ENCODE measurements around the gene SGSM2.
A peak's percentile ranks its signal among the peaks of the same experiment; 100 is the strongest.

Gene SGSM2

GRCh38 chr17:2387086-2388019 lies 50.1 kb downstream of the SGSM2 start:
- no peak for DNase-seq (ENCODE audit: low read depth)

- no peak for DNase-seq (ENCODE audit: low read depth)
Measured at GRCh38 chr17:2388020-2388682, 50.9 kb downstream of the SGSM2 start.

DNA sequence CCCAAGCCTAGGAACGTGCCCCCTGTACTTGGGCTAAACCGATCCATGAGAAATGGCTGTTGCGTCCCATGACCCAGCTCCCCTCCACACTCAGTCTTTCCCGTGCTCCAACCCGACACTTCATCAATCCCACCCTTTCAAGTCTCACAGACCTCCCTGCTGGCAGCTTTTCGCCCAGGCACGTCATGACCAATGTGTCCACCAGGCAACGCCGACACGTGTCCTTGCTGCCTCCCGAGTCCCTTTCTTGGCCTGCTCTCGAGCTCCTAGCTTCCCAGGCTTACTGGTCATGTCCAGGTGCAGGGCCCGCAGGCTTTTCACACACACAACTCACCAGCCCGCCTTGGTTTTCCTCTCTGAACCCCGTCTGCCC lies 51.4 kb downstream of the SGSM2 start:
- DNase-seq (ENCODE audit: low read depth): no peak

DNA sequence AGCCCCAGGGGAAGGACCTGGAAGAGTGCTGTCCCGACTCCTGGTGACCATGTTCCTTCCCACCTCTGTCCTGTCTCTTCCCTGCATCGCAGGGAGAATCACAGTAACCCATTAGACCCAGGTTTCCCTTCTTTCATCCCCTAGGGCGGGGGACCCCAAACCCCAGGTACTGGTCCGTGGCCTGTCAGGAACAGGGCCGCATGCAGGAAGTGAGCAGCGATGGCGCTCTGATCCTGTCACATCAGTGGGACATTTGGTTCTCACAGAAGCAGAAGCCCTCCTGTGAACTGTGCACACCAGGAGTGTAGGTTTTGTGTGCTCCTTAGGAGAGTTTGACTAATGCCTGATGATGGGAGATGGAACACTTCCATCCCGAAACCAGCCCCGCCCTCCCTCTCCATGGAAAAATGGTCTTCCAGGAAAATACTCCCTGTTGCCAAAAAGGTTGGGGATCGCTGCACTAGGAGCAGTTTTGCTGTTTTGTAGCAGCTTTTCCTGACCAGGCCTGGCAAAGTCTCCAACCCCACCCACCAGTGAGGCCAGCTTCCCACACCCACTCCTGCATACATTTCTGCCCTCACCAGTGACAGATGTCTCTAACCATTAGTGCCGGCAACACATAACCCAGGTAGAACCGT lies 53.0 kb downstream of the SGSM2 start:
- no peak for DNase-seq (ENCODE audit: low read depth)

DNA sequence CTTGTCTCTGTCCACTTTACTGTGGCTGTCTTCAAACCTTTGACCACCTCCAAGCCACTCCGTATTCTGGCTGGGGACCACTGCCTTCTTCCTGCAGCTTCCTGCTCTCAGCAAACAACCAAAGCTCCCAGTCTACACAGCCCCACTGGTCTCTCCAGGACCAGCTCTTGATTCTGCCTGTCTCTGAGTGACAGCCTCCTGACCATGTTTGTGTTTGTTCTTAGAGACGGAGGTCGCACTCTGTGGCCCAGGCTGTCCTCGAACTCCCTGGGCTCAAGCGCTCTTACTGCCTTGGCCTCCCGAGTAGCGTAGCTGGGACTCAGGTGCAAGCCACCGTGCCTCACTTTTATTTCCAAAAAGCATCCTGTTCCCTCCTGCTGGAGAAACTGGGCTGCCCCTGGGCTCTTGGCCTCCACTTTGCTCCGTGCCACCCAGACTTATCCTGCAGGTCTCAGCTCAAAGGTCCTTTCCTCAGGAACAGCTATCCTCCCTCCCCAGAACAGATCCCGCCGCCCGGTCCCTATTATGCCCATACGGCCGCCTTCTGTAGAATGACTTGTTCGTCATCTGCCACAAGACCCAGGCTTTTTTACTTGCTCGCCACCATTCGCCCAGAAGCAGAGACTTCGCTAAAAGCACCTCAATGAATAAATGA lies 54.4 kb downstream of the SGSM2 start:
- DNase-seq (ENCODE audit: low read depth): no peak

DNA sequence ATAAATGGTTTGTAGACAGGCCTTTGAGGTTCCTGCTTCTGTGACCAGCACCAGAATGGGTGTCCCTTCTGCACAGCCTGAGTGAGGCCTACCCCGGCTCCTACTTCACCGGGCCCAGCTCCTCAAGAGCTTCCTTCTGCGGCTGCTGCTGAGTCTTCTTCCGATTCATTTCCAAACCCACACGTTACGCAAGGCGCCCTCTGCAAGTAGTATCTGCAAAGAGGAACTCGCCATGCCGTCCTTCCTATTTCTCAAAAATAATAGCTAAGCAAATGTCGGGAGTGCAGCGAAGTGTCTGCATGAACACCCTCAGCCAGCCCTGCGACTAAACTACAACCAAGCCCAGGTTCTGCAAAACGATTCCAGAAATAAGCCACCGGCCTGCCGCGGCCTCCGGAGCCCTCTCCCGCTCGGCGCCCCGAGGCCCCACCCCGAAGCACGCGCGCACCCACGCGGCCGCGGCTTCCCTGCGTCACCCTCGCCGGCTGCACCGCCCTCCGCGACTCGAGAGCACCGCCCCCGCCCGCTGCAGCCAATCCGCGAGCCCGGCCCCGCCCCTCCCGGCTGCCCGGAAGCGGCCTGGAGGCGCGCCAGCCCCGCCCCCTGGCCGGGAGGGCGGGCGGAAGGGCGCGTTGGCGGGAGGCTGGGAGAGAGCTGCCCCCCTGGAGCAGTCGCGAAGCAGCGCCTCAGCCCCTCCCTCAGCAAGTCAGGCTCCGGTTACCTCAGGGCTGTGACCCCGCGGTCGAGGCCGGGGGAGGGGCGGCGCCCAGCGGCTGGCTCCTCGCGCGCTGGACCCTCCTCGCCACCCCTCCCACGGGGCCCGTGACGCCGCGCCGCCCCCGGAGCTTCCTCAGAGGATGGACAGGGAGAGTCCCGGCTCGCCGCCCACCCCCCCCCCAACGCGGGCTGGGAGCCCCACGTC lies 55.2 kb downstream of the SGSM2 start:
- DNase-seq (ENCODE audit: low read depth): peak; percentile 66

DNA sequence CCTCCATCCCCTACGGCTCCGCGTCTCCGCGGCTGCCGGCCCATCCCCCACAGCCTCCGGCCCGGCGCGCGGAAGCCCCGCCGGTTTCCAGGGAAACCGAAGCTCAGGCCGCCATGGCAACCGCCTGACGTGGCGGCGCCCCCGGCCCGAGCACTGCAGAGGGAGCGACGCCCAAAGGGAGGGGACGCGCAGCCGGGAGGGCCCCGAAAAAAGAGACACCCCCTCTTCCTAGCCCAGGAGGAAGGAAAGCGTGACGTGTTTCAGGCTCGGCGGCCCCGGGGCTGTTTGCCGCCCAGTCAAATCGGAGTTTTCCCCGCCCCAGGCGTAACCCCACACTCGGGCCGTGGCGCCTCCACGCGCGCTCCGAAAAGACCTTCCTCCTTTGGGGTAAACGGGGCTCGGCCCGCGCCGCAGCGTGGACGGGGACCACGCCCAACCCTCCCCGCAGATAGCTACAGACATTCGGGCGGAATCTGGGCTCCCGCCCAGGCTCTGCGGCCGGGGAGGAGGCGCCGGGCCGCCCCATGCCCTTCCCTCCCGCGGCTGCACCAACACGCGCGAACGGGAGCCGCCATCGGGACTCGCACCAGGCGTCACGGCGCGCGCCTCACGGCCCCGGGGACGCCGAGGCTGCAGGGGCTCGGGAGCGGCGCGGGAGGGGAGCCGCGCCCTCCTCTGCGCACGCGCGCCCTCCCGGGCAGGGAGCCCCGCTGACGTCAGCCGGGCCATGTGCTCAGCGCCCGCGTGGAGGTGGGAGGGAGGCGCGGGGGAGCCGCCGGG lies 56.1 kb downstream of the SGSM2 start:
- DNase-seq (ENCODE audit: low read depth): peak; percentile 41

DNA sequence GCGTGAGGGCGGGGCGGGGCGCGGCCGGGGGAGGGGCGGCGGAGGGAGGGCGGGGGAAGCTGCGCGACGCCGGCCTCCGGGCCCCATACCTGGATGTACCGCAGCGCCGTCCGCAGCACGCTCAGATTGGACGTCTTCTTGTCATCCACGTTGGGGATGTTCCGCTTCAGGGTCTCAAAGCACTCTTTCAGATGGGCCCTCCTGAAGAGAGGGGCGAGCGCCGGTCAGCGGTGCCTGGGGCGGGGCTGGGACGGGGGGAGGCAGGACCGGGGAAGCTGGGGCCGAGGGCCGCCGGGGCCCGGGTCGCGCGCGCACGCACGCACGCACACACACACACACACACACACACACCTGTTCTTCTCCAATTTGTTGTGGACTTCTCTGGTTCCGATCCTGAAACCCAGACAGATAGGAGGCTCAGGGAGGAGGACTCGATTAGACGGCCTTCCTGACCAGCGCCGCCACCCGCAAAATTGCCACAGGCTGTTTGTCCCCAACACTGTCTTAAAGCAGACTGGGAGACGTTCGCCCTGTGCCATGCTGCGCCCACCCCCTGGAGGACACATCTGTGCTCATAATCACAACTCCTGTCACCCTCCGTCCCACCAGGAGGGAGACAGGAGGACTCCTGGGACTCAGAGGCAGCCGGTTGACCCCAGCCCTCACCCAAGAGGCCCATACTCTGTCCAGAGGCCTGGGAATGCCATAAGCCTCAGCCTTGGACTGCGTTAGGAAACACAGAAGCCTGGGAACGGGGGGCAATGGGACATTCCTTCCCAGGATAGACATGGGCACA lies 56.9 kb downstream of the SGSM2 start:
- DNase-seq (ENCODE audit: low read depth): no peak

DNA sequence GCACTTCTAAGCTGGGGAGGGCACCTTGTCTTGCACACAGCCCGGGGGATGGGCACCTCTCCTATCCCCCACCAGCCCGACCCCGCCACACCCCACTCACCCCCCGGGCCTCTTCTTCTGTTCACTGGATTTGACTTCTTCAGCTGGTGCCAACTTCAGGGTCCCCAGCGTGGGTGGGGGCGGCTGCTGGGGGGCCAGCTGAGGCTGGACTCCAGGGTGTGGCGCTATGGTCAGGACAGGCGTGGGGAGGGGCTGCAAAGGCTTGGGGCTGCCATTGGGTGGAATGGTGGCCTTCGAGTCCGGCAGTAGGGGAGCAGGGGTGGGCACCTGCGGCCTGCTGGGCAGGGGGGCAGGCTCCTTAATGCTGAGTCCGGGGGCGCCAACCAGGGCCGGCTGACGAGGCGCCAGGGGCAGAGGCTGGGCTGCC lies 57.5 kb downstream of the SGSM2 start:
- no peak for DNase-seq (ENCODE audit: low read depth)

DNA sequence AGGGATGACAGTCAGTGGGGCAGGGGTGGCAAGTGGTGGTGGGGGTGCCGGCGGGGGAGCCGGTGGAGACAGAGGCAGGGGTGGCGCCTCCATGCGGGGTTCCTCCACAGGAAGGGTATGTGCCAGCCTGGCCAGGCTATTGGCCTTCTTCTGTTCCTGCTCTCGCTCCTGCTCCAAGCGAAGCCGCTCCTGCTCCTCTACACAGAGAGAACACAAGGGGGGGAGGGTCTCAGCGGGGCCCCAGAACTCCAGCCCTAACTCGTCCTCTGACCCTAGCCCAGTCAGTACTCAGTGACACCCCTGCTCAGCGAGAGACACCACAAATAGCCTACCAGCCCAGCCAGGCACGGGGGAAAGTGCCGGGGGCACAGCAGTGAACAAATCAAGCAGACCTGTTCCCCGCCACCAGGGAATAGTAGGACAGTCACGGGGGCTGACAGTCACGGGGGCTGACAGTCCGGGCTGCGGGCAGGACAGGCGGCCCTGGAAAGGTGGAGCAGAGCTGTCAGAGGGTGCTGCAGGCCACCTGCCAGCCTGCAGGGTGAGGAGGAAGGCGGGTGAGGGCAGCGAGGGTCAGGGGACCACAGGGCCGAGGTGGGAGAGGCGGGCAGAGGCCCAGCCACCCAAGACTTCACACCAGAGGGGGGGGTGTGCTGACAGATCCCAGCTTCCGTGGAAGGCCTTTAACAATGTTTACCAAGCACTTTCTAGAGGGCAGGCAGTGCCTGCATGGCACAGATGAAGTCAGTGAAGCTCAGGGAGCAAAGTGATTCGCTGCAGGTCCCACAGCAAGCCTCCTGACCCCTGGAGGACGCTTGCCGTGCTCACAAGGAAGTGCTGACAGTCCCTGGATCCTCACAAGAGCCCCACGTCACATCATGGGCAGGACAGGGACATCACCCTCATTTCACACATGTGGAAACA lies 58.2 kb downstream of the SGSM2 start:
- no peak for DNase-seq (ENCODE audit: low read depth)

- DNase-seq (ENCODE audit: low read depth): no peak
Measured at GRCh38 chr17:2396192-2396567, 58.9 kb downstream of the SGSM2 start.

GRCh38 chr17:2396568-2397246 lies 59.4 kb downstream of the SGSM2 start:
- peak; percentile 75 for DNase-seq (ENCODE audit: low read depth)

DNA sequence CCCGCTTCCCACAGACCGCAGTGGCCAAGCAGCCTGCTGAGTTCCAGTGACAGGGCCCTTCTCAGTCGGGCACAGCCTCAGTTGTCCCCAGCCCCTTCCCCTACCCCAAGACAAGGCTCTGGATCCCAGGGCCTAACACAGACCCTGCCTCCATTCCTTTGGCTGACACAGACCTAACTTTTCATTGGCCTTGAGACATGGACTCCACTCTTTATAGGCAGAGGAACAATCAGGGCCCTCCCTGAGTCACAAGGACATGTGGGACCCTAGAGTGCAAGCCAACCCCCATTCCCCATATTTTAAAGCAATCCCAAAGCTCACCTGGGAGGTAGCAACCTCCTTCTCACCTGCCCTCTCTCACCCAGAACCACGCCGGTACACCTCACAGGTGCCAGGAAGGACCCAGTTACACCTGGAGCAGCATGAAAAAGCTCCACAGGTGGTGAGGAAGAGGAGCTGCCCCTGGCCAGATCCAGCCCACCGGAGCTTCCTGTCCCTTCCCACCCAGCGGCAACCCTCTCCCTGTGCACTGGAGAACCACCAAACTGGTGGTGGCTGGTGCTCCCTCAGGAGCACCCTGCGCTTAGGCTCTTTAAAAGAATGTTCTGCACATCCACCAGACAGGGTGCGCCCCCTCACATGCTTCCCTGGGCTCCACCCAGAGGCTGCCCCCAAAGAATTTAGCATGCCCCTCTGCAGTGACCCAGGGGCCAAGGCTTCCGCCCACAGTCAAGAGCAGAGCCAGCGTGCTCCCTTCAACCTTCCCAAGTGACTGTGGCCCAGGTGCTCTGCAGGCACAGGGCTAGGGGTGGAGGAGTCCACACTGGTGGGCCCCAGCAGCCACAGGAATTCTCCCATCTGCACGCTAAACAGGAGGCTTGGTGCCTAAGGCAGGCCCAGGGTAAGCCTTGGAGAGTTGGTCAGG lies 60.2 kb downstream of the SGSM2 start:
- no peak for DNase-seq (ENCODE audit: low read depth)

DNA sequence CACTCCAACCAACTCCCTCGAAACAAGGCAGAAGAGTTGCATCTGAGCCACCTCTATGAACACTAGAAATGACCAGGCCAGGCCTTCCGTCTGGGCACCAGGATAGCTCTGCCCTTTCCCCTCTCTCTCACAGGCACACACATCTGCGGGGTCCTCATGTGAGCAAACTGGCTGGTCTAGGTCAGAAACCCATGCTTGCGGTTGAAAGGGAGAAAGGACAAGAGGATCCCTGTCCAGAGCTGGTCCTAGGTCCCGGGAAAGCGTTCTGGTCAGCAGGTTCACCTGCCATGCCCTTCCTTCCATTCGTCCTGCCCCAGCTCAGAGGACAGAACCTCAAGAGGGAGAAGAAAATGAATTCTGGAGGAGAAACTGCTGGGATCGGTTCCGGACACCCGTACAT lies 60.9 kb downstream of the SGSM2 start:
- DNase-seq (ENCODE audit: low read depth): no peak

GRCh38 chr17:2398655-2399571 lies 61.6 kb downstream of the SGSM2 start:
- no peak for DNase-seq (ENCODE audit: low read depth)
